NCI-H2196 treated with DMSO at 0.1 percent for 48 hours (cell line): ENCODE measurements around the gene MARK4.
A peak's percentile ranks its signal among the peaks of the same experiment; 100 is the strongest.
"Not testable (repeated sequence)": the region's sequence is repeated elsewhere in the genome, so short reads cannot be mapped to it uniquely, and the experiment has no call there.

Experiments used
- DNase-seq: peaks from one replicate; lab custom pipeline; 2025; ENCODE audit not compliant: unreplicated experiment; lab: John Stamatoyannopoulos, UW

MARK4 gene

GRCh38 chr19:45334881-45335280, 83.8 kb downstream of the MARK4 start:
- DNase-seq = not testable (repeated sequence)

- DNase-seq = no peak
These were observed 85.7 kb downstream of the MARK4 start for GRCh38 chr19:45336696-45337251.

- no peak for DNase-seq
These were observed 88.6 kb downstream of the MARK4 start for GRCh38 chr19:45339629-45340028.

- DNase-seq = peak; percentile 8
These were observed 89.3 kb downstream of the MARK4 start, which contains the start of gene KLC3 for GRCh38 chr19:45340232-45340898. Gene KLC3 (plus strand): TSS chr19:45340750. CDS start chr19:45345542, 4,792 bp downstream.

GRCh38 chr19:45340899-45341453, 89.9 kb downstream of the MARK4 start:
- DNase-seq = no peak

GRCh38 chr19:45342911-45343310, 91.8 kb downstream of the MARK4 start:
- no peak for DNase-seq

GRCh38 chr19:45344621-45345505, 93.8 kb downstream of the MARK4 start:
- no peak for DNase-seq

GRCh38 chr19:45345506-45345860, 94.4 kb downstream of the MARK4 start:
- no peak for DNase-seq

- no peak for DNase-seq
These were observed 95.4 kb downstream of the MARK4 start for GRCh38 chr19:45346449-45346848.

GRCh38 chr19:45347570-45348366, 96.7 kb downstream of the MARK4 start:
- no peak for DNase-seq

GRCh38 chr19:45348367-45349125, 97.5 kb downstream of the MARK4 start:
- DNase-seq = no peak

GRCh38 chr19:45349126-45349415, 98.0 kb downstream of the MARK4 start:
- DNase-seq = no peak

GRCh38 chr19:45349430-45349941, 98.4 kb downstream of the MARK4 start:
- no peak for DNase-seq

- no peak for DNase-seq
These were observed 99.5 kb downstream of the MARK4 start for GRCh38 chr19:45350477-45351058.

- DNase-seq = no peak
These were observed 100.4 kb downstream of the MARK4 start for GRCh38 chr19:45351401-45351952.

GRCh38 chr19:45352062-45352461, 101.0 kb downstream of the MARK4 start:
- DNase-seq = no peak

- no peak for DNase-seq
These were observed 101.4 kb downstream of the MARK4 start for GRCh38 chr19:45352471-45352870.

- DNase-seq = no peak
These were observed 102.1 kb downstream of the MARK4 start for GRCh38 chr19:45352914-45353796.
